ENCODE results near the gene LPP.

- TF ChIP-seq, protein P1, sequence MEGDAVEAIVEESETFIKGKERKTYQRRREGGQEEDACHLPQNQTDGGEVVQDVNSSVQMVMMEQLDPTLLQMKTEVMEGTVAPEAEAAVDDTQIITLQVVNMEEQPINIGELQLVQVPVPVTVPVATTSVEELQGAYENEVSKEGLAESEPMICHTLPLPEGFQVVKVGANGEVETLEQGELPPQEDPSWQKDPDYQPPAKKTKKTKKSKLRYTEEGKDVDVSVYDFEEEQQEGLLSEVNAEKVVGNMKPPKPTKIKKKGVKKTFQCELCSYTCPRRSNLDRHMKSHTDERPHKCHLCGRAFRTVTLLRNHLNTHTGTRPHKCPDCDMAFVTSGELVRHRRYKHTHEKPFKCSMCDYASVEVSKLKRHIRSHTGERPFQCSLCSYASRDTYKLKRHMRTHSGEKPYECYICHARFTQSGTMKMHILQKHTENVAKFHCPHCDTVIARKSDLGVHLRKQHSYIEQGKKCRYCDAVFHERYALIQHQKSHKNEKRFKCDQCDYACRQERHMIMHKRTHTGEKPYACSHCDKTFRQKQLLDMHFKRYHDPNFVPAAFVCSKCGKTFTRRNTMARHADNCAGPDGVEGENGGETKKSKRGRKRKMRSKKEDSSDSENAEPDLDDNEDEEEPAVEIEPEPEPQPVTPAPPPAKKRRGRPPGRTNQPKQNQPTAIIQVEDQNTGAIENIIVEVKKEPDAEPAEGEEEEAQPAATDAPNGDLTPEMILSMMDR (IDR thresholded peaks at IDR 0.05) = no peak
- no peak for TF ChIP-seq EP300 (IDR thresholded peaks at IDR 0.05)
These were observed 648.7 kb downstream of the LPP start for GRCh38 chr3:188802645-188803044.

Measured in ovary (tissue), 3 donors.